Esophagus squamous epithelium (tissue), 4 donors: Measurements from ENCODE around the gene SMIM21.

ENCODE experiments used
- POLR2A ChIP-seq, 4 donors: fragments of 450-650 bp; IDR thresholded peaks; one replicate each; pipeline ENCODE4 v1.6.1; 2017; ENCODE audit warnings: antibody characterized with exemption in 4 of 4, mild to moderate bottlenecking in 4 of 4, moderate library complexity in 3 of 4
- TF ChIP-seq, protein P1 (sequence below), 6 experiments: fragments of 450-650 bp in 4 of 6; fragments of 200-600 bp in 2 of 6; sonication (generic) in 2 of 6; IDR thresholded peaks; one replicate each; pipeline ENCODE4 v1.5.1; 2016 to 2019; ENCODE audit warnings: antibody characterized with exemption in 6 of 6, mild to moderate bottlenecking in 4 of 6, moderate library complexity in 4 of 6

DNA sequence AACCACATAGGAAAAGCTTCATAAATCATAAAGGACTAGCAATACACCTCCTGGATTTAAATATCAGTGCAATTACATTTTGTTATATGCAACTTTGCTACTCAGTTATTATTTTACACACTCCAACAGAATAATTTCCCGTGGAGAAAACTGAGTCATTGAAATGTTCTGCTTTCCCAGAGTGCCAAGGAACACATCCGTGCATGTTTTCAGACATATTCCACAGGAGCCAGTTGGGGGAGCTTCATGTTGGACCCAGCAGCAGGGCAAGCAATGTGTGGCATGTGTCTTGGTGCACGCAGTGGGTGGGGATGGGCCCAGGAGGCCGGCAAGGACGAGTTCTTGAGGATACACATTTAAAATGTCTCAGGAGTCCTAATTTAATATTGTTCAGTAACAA, 14.4 kb upstream of the SMIM21 start:
- TF ChIP-seq POLR2A (IDR thresholded peaks at IDR 0.05), result no peak
- TF ChIP-seq, protein P1, sequence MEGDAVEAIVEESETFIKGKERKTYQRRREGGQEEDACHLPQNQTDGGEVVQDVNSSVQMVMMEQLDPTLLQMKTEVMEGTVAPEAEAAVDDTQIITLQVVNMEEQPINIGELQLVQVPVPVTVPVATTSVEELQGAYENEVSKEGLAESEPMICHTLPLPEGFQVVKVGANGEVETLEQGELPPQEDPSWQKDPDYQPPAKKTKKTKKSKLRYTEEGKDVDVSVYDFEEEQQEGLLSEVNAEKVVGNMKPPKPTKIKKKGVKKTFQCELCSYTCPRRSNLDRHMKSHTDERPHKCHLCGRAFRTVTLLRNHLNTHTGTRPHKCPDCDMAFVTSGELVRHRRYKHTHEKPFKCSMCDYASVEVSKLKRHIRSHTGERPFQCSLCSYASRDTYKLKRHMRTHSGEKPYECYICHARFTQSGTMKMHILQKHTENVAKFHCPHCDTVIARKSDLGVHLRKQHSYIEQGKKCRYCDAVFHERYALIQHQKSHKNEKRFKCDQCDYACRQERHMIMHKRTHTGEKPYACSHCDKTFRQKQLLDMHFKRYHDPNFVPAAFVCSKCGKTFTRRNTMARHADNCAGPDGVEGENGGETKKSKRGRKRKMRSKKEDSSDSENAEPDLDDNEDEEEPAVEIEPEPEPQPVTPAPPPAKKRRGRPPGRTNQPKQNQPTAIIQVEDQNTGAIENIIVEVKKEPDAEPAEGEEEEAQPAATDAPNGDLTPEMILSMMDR (IDR thresholded peaks at IDR 0.05), result no peak
